Lung (tissue), 12 donors: ENCODE measurements around the gene MYLK3. TPM values are rescaled to one million over a fixed set of nuclear protein-coding genes. Genes with fewer than 3 reads are reported as not detected.

ENCODE experiments used
- ATAC-seq: fragments of 200-7000 bp; cut with Tn5 transposase; one replicate; pipeline ENCODE4 v1.9.1; 2020; ENCODE audit warnings: moderate number of reproducible peaks; ENCODE audit not compliant: insufficient read depth, low FRiP score
- DNase-seq, 3 donors: peaks; one replicate each; pipeline ENCODE4 v3.0.0-alpha.2; 2013 to 2017
- H3K27ac ChIP-seq, 2 donors: one replicate each; pipeline ENCODE4 v1.5.1; 2013; ENCODE audit warnings: mild to moderate bottlenecking in 2 of 2, moderate library complexity in 2 of 2, control low read depth in 1 of 2, inconsistent platforms in 1 of 2, low read depth in 1 of 2, low read length in 1 of 2
- H3K27me3 ChIP-seq, 3 donors: one replicate each; pipeline ENCODE4 v1.5.1; 2013; ENCODE audit warnings: low read length in 2 of 3; ENCODE audit not compliant: control insufficient read depth in 3 of 3, insufficient read depth in 3 of 3
- H3K36me3 ChIP-seq, 4 donors: one replicate each; pipeline ENCODE4 v1.5.1; 2013; ENCODE audit warnings: low read length in 4 of 4, mild to moderate bottlenecking in 1 of 4, moderate library complexity in 1 of 4; ENCODE audit not compliant: control insufficient read depth in 4 of 4, insufficient read depth in 4 of 4
- H3K4me1 ChIP-seq, 5 donors: one replicate each; pipeline ENCODE4 v1.5.1; 2013; ENCODE audit warnings: low read length in 5 of 5, mild to moderate bottlenecking in 2 of 5, moderate library complexity in 1 of 5; ENCODE audit not compliant: control insufficient read depth in 5 of 5, insufficient read depth in 5 of 5
- H3K4me3 ChIP-seq: one replicate; pipeline ENCODE4 v1.5.1; 2013; ENCODE audit warnings: mild to moderate bottlenecking, control low read depth, moderate library complexity
- H3K9ac ChIP-seq, 2 donors: one replicate each; pipeline ENCODE4 v1.5.1; 2013; ENCODE audit warnings: low read length in 2 of 2, control low read depth in 1 of 2; ENCODE audit not compliant: insufficient read depth in 1 of 2
- H3K9me3 ChIP-seq, 4 donors: one replicate each; pipeline ENCODE4 v1.5.1; 2013; ENCODE audit warnings: low read length in 3 of 4, mild to moderate bottlenecking in 1 of 4, moderate library complexity in 1 of 4; ENCODE audit not compliant: control insufficient read depth in 4 of 4, insufficient read depth in 3 of 4
- WGBS, 2 donors: extraction: QIAGEN DNeasy Blood & Tissue Kit; methylation state at CpG; one replicate each; pipeline ENCODE4 v1.1.7; 2013; 5-methylcytosine and 5-hydroxymethylcytosine counted together
- polyA plus RNA-seq, 2 donors: library from polyadenylated mRNA; stranded (reverse); fragments of 200-250 nt; gene quantifications; one replicate each; pipeline ENCODE4 v1.2.1, GENCODE V29; 2013
- total RNA-seq, 2 donors: library from RNA; depleted of rRNA in 1 of 2; stranded (reverse); fragments of >200 nt in 1 of 2; gene quantifications; one replicate each; pipeline ENCODE4 v1.2.1, GENCODE V29; 2014 to 2021
- TF ChIP-seq, protein P1 (sequence below): IDR thresholded peaks from 2 replicates; pipeline ENCODE4 v1.5.1; 2012; ENCODE audit warnings: mild to moderate bottlenecking; ENCODE audit errors: control extremely low read depth, extremely low read depth
- donor health status: control.
- donor health status: control.
- donor health status: Bipolar disorder and iron deficiency.
- donor health status: healthy.
- donor health status: DM: yes; HTN: yes; CAD: no.

MYLK3 gene
- total and polyA plus RNA-seq, 4 donors: 0.16 to 4.6 (median 1.4) TPM

DNA sequence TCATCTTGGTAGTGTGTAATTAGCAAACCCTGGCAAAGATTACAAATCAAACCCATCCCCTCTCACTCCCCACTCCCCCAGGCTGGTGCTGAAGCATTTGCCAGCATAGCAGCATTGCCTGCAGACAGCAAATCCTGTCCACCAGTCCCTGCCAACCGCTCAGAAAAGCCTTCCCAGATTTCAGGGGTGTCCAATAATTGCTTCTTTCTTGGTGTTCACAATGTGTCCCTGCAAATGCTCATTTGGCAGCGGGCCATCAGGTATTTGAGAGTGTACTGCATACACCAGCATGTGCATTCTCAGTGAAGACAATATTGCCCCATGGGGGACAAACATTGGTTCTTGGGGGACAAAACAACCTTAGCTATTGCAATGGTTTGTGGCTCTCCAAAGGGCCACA, 30.5 kb downstream of the MYLK3 start:
- WGBS, 2 donors: 74 to 84% methylated on average over 2 of the region's 2 CpGs
- H3K36me3 ChIP-seq: peaks cover 0 to 11% (median 0%) of the 10 kb centered on the region in 4 donors
- no peak for ATAC-seq
- no peak overlapping the region for H3K27ac ChIP-seq
- H3K27me3 ChIP-seq: no peaks in the 10 kb centered on the region
- H3K9me3 ChIP-seq: no peaks in the 10 kb centered on the region
- H3K9ac ChIP-seq: no peak overlapping the region
- no peak overlapping the region for H3K4me3 ChIP-seq
- no peak for DNase-seq
- TF ChIP-seq, protein P1, sequence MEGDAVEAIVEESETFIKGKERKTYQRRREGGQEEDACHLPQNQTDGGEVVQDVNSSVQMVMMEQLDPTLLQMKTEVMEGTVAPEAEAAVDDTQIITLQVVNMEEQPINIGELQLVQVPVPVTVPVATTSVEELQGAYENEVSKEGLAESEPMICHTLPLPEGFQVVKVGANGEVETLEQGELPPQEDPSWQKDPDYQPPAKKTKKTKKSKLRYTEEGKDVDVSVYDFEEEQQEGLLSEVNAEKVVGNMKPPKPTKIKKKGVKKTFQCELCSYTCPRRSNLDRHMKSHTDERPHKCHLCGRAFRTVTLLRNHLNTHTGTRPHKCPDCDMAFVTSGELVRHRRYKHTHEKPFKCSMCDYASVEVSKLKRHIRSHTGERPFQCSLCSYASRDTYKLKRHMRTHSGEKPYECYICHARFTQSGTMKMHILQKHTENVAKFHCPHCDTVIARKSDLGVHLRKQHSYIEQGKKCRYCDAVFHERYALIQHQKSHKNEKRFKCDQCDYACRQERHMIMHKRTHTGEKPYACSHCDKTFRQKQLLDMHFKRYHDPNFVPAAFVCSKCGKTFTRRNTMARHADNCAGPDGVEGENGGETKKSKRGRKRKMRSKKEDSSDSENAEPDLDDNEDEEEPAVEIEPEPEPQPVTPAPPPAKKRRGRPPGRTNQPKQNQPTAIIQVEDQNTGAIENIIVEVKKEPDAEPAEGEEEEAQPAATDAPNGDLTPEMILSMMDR: no peak
- H3K4me1 ChIP-seq: peaks cover 0 to 3% (median 0%) of the 10 kb centered on the region in 5 donors

DNA sequence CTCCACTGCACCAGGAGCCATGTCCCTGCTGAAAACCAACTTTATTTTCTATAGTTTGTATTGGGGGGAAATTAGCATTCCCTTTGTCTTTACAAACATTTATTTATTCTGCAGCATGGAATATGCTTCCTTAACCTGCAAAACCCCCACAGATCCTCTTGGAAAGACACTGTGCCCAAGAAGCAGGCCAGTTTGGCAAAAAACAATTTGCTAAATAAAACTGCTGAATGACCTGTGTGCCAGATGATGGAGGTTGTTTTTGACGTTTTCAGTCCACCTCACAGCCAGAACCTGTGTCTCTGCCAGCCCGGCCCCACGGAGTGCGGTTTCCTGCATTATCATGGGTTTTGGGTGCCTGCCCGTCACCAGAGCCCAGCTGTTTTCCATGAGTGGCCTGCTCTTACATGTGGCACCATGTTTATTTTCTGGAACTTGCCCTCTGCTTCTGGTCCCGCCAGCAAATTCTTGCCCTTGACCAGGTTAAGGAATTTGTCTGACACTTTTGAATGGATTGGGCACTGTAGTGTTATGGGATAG, 32.3 kb downstream of the MYLK3 start:
- 50 to 61% methylated on average over 6 of the region's 6 CpGs for WGBS, 2 donors
- no peak for DNase-seq
- H3K9ac ChIP-seq: no peak overlapping the region
- TF ChIP-seq, protein P1: no peak
- H3K36me3 ChIP-seq: peaks cover 0 to 7% (median 0%) of the 10 kb centered on the region in 4 donors
- no peak overlapping the region for H3K4me3 ChIP-seq
- H3K9me3 ChIP-seq: no peaks in the 10 kb centered on the region
- ATAC-seq: no peak
- H3K27me3 ChIP-seq: no peaks in the 10 kb centered on the region
- peaks cover 0 to 3% (median 0%) of the 10 kb centered on the region in 5 donors for H3K4me1 ChIP-seq
- no peak overlapping the region for H3K27ac ChIP-seq

DNA sequence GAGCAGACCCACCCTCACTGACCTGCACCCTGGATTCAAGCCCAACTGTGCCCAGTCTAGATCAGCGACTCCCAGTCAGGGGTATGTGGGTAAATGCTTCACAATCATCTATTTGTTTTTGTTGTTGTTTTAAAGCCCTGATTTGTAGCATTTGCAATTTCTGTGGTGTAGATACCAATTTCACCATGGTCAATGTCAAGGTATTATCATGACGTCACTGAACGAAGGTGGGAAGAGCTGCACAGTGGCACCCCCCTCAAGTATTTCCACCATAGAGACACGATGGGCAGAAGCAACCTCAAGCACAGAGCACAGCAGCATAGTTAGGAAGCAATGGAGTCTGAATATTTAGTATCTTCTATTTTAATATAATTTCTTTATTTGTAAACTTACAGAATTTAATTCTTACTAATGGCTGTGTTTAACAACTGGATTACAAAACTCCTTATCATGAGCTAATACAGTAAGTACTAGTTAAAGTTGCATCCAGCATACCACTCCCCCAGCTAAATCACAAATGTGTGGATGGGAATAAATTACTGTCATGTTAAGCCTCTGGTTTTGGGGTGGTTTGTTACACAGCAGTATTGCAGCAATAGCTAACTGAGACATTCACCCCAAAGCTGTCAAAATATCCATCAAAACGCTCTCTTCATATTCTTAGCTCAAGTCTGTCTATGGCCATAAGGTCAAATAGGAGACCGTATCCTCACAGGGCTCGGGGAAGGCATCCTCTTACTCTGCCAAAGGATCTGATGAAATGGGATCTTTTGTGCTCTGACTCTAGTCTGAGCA, 33.1 kb downstream of the MYLK3 start:
- Histone ChIP-seq H3K36me3 (peaks cover 0 to 7% (median 0%) of the 10 kb centered on the region in 4 donors), H3K27me3 (no peaks in the 10 kb centered on the region), H3K9me3 (no peaks in the 10 kb centered on the region), H3K27ac (no peak overlapping the region), H3K4me1 (peaks cover 0 to 8% (median 0%) of the 10 kb centered on the region in 5 donors), H3K4me3 (no peak overlapping the region), H3K9ac (no peak overlapping the region)
- 92 to 94% methylated on average over 7 of the region's 7 CpGs for WGBS, 2 donors
- ATAC-seq: no peak
- no peak for DNase-seq
- TF ChIP-seq, protein P1: no peak
